HEK293 (cell line): ENCODE measurements around the gene MYCN.

Experiments
- CTCF ChIP-seq: fragments of 450-650 bp; formaldehyde crosslinking; IDR thresholded peaks from 2 replicates; pipeline ENCODE4 v1.5.1; 2016; ENCODE audit warnings: missing biosample characterization, missing genetic modification characterization
- ZBTB7A ChIP-seq: fragments of 450-650 bp; formaldehyde crosslinking; IDR thresholded peaks from 2 replicates; pipeline ENCODE4 v1.5.1; 2016; ENCODE audit warnings: low read depth, missing biosample characterization, missing genetic modification characterization
- ZNF155 ChIP-seq: fragments of 450-650 bp; formaldehyde crosslinking; IDR thresholded peaks from 2 replicates; pipeline ENCODE4 v1.5.1; 2016; ENCODE audit warnings: missing biosample characterization, missing genetic modification characterization
- ZNF274 ChIP-seq, 2 experiments: fragments of 200-500 bp in 1 of 2; fragments of 450-650 bp in 1 of 2; sonication (Bioruptor generic) in 1 of 2; formaldehyde crosslinking in 1 of 2; IDR thresholded peaks; 2 replicates each; pipeline versions ENCODE4 v1.5.1 to v1.6.1; 2014 to 2016; ENCODE audit warnings: borderline replicate concordance in 1 of 2, inconsistent platforms in 1 of 2, low read length in 1 of 2, missing biosample characterization in 1 of 2, missing genetic modification characterization in 1 of 2

GRCh38 chr2:15975261-15975600, 34.9 kb downstream of the MYCN start:
- TF ChIP-seq CTCF (tag by site-specific recombination) (no peak), ZBTB7A (tag by site-specific recombination) (no peak), ZNF274 (IDR thresholded peaks at IDR 0.05; ENCODE audit: low read length) (no peak), ZNF274 (tag by site-specific recombination; IDR thresholded peaks at IDR 0.05; ENCODE audit: borderline replicate concordance) (no peak), ZNF155 (tag by site-specific recombination) (no peak)
